ENCODE data around the gene PLEKHH3.

DNA sequence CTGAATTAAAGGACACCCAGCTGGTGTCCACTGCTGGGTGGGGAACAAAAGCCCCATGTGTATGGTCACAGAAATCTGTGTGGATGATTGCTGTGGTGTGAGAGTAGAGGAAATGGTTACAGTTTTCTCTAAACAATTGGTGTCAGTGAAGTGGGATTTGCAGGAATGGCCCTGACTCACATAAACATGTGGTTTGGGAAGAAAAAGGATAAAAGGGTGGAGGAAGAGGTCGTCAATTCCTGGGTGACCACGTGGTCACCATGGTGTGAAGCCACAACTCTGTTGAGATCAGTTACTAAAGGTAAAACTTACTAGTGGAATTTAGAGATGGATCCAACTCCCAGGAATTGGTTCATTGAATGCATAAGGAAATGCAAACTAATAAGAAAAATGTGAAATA, 21.3 kb downstream of the PLEKHH3 start:
- TF ChIP-seq, protein P1, sequence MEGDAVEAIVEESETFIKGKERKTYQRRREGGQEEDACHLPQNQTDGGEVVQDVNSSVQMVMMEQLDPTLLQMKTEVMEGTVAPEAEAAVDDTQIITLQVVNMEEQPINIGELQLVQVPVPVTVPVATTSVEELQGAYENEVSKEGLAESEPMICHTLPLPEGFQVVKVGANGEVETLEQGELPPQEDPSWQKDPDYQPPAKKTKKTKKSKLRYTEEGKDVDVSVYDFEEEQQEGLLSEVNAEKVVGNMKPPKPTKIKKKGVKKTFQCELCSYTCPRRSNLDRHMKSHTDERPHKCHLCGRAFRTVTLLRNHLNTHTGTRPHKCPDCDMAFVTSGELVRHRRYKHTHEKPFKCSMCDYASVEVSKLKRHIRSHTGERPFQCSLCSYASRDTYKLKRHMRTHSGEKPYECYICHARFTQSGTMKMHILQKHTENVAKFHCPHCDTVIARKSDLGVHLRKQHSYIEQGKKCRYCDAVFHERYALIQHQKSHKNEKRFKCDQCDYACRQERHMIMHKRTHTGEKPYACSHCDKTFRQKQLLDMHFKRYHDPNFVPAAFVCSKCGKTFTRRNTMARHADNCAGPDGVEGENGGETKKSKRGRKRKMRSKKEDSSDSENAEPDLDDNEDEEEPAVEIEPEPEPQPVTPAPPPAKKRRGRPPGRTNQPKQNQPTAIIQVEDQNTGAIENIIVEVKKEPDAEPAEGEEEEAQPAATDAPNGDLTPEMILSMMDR (IDR thresholded peaks at IDR 0.05), result no peak
- TF ChIP-seq POLR2A (IDR thresholded peaks at IDR 0.05), result no peak

All from esophagus squamous epithelium (tissue), 4 donors.